Measurements from ENCODE around the gene SMCO3.

GRCh38 chr12:14833336-14833735 is 19.4 kb upstream of the SMCO3 start:
- TF ChIP-seq CTCF (conservative IDR thresholded peaks at IDR 0.05; ENCODE audit: low read length) (no peak), EZH2phosphoT487 (IDR thresholded peaks at IDR 0.05; ENCODE audit: borderline replicate concordance, low read depth, low read length) (no peak)
